ENCODE measurements around the gene YJU2.
"Not testable (repeated sequence)": the region's sequence is repeated elsewhere in the genome, so short reads cannot be mapped to it uniquely, and the experiment has no call there.

- TF ChIP-seq TAF1 (IDR thresholded peaks at IDR 0.05; ENCODE audit: low read depth, low read length); SP2 (IDR thresholded peaks at IDR 0.05; ENCODE audit: low read length); POLR2AphosphoS5 (IDR thresholded peaks at IDR 0.05; ENCODE audit: low read depth, low read length); HDAC2 (IDR thresholded peaks at IDR 0.05; ENCODE audit: borderline replicate concordance in 1 of 2, low read depth in 2 of 2, low read length in 2 of 2); RAD21 (IDR thresholded peaks at IDR 0.05 in 1 of 2, conservative IDR thresholded peaks at IDR 0.05 in 1 of 2; ENCODE audit: low read depth in 2 of 2, low read length in 2 of 2); TAF7 (optimal IDR thresholded peaks at IDR 0.05; ENCODE audit: borderline replicate concordance, low read depth, low read length); GABPA (IDR thresholded peaks at IDR 0.05; ENCODE audit: borderline replicate concordance, insufficient read depth, low read length): not testable (repeated sequence)
Measured at GRCh38 chr19:4218523-4218922, 28.4 kb upstream of the YJU2 start.
